Stimulated activated CD8-positive, alpha-beta memory T cell treated with anti-CD3 and anti-CD28 coated beads, Interleukin-7, amount 100 ng/mL, for 24 hours (primary cell): ENCODE data around the gene DYNC1LI1.

Source experiments
- DNase-seq: peaks from one replicate; pipeline ENCODE4 v3.0.0-alpha.2; 2020; ENCODE audit warnings: low read depth

DYNC1LI1 gene

DNA sequence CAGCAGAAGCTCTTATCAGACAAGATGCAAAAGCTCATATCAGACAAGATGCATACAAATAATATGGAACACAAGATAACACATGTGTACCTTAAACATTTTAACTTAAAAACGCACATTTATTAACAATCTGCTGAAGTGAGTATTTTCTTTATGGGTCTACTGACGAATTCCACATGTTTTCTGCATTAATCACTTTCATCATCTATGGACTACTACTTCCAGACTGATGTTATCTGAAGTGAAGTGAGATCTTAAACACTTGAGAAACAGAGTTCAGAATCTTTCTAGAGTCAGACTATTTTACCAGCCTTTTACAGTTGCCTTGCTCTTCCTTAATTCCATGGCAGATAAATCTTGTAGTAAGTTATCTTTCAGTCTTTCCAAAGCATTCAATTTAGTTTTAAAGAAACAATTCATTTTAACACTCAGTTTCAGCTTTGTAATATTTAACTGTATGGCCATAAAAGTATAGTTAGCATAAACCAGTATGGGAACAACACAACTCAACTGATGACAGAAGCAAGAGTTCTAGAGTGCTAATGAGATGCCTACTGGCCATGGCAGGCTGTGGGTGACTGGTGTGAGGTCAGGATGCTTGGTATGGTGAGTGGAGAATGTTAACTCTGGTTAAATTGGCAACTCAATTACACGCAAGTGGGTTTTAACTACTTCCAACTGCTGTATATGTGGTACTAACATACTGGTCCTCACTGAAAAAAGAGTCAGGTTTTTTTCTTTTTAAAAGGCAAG, 77.8 kb downstream of the DYNC1LI1 start:
- no peak for DNase-seq

DNA sequence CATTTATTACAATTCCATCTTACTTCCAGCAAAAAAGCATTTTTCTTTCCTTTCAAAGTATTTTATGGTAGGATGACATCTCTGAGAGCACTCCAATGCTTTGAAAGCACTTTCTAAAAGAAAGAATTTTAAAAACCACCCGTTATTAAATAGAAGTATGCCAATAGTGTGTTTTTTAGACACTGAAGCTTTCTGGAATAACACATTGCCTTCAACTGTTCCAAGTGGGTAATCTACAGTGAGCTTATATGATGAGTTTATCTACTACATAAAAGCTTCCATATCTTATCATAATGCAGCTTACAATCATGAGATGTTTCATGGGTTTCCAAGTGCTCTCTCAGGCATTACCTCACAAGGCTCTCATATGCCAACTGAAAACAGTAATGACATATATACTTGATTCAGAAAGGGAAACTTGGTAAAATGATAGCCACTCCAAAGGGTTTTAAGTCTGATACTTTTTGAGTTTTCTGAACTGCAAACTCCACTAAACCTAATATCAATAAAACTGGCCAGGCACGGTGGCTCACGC, 82.1 kb downstream of the DYNC1LI1 start:
- DNase-seq: no peak

DNA sequence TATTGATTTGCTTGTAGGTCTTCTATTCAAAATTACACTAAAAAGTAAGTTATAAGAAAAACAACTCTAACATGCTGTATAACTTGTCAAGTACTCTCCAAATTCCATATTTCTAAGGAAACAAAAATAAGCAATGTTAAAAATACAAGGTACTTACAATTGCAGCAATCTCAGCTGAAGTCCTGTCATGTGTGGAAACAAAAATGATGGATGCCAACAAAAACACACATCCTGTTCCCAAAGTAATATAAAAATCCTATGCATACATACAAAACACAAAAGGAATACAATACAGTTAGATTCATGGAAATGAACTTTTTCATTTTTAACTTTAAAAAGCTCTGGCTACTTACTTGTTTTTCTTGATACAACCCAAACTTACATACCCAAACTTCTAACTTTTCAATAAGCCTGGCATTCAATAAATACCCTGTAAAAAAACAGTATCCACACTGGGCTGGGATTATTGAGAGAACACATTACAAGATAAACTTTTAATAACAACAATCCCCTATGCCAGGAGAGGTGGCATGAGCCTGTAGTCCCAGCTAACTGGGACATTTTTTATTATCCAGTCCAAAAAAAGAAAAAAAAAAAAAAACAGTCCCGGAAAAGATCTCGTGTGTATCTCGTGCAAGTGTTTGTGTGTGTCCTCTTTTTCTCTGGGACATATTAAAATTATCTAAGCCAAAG, 82.7 kb downstream of the DYNC1LI1 start:
- no peak for DNase-seq

DNA sequence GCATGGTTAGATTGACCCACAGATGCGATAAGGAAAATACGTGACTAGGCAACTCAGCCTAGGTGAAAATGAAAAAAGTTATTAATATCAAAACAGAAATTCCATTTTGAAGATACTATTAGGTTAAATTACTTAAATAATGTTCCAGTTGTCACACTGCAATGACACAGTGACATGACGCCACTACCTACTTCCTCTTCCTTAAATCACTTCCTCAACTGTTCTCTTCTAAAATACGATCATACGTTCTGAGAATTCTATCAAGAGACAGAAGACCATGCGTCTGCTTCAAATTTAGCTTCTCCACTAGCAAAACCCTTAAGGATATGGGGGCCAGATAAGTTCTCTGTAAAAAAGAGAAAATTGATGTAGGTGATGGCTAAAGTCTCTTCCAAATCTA, 86.2 kb downstream of the DYNC1LI1 start:
- DNase-seq: no peak

DNA sequence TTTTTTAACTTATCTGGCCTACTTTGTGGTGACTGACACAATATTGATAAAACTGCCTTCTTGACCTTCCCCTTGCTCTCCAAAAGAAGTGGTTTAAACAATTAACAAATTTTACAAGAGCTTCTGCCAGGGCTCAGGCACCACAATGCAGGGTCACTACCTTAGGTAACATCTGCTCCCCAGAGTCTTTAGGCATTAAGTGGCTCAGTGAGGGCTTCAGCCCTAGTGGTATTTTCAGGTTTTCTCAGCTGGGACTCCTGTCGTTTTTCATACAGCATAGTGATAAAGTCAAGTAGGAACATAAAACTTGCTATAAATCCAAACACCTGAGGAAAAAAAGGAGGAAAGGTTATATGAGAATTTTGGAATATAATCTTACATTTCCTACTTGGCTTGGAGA, 86.9 kb downstream of the DYNC1LI1 start:
- DNase-seq: no peak

DNA sequence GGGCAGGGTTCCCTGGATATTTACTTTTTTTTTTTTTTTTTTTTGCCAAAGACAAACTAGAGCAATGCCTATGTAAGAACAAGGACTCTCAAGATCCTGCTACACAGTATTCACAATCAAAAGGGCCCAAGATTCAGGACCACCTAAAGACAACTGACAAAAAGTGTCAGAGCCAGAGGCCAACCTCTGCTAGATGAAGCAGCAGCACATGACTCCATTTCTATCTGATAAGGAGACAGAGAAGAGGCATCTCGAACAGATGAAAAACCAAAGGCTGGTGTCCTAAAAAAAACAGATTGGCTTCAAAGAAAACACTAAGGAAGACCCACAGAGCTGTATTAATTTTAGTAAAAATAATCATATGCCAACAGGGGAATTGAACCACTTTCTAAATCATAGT, 88.0 kb downstream of the DYNC1LI1 start:
- no peak for DNase-seq

DNA sequence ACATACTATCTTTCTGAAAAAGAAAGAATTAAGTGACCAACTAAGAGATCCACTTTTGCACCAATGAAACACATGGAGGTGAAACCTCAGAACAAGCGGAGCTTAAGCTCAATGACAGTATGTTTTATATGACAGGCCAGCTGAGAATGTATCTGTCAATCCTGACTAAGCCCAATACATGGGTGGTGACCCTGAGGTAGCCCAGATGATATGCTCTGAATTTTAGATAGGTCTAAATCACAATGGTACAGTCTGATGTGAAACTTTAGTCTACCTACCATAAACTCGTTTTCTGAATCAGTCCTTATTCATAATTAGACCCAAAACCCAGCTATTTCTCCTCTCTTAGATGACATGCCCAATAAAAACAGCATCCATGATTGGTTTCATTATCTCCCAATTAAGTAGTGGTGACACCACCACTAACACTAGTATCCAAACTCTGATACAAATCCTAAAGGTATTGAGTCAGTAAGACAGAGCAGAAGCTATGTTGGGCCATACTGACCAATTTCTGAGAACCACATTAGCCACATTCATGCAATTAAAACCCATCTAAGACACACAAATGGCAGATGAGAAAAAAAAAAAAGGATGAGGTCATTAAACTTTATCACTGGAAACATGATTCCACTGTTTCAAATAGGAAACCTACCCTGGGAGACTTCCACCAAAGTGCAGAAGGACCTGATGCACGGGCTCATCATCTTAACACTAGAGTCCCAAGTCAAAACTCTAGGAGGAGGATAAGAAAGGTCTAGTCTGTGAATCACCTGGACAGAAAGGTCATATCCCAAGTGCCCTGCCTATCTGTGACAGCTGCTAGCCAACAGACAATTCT, 88.6 kb downstream of the DYNC1LI1 start:
- no peak for DNase-seq

DNA sequence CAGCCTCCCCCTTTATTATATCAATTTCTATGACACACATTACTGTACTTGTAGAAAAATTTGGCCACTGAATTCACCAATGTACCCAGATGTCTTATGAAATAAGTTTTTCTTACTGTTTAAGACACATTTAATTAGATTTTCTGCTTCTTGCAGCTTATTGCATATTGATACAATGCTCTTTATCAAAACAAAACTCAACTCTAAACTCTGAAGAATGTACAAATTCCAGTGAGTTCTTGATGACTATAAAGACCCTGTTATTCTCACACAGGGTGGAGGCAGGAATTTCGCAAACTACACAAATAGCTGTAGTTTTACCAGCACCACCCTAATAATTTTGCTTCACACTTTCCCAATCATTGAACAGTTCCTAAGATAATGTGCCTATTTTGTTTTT, 90.1 kb downstream of the DYNC1LI1 start:
- no peak for DNase-seq
